Activated CD8-positive, alpha-beta memory T cell treated with anti-CD3 and anti-CD28 coated beads, Interleukin-2, amount 50 U/mL, for 1 hour (primary cell): ENCODE measurements around the gene RARB.

Experiments
- DNase-seq: peaks from one replicate; pipeline ENCODE4 v3.0.0-alpha.2; 2020; ENCODE audit errors: extremely low read depth

RARB gene

GRCh38 chr3:25554376-25554775 lies 126.3 kb downstream of the RARB start:
- DNase-seq, result no peak

- DNase-seq, result no peak
Measured at GRCh38 chr3:25555695-25556437, 127.8 kb downstream of the RARB start.

GRCh38 chr3:25556447-25556846 lies 128.4 kb downstream of the RARB start:
- DNase-seq, result no peak

DNA sequence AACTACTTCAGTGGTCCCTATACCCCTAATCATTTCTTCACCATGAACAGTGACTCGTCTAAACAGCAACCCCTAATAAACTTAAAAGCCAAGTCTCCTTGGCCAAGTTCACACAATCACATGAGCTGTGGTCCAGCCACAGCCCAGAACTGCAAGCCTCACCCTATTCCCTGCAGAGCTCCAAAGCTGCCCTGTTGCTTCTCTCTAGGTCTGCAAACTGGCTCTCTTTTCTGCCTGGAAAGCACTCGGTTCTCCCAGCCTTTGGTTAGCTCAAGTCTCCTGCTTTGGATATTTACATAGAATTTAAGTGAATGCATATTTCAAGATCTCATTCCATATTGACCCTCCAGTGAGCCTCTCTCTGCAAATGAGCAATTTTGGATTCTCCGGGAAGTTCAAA lies 129.6 kb downstream of the RARB start:
- DNase-seq, result no peak

- DNase-seq, result no peak
Measured at GRCh38 chr3:25558121-25558520, 130.1 kb downstream of the RARB start.

- no peak for DNase-seq
Measured at GRCh38 chr3:25558796-25559195, 130.7 kb downstream of the RARB start.

DNA sequence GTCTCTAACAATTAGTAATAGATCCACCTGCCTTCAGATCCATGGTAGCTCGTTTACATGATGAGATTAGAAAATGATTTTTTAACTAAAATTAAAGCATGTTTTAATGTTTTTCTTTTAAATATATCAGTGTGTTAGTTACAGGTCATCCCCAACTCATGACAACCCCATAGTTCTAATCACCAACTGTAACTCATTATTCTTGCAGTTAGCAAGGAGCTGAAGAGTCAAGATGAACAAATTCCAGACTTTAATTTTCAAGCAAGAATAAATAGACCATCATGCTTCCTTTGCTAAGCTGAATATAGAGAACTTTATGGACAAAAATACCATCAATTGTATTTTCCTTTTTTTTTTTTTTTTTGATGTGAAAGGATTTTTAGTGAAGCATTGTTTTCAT lies 135.5 kb downstream of the RARB start:
- DNase-seq, result no peak

DNA sequence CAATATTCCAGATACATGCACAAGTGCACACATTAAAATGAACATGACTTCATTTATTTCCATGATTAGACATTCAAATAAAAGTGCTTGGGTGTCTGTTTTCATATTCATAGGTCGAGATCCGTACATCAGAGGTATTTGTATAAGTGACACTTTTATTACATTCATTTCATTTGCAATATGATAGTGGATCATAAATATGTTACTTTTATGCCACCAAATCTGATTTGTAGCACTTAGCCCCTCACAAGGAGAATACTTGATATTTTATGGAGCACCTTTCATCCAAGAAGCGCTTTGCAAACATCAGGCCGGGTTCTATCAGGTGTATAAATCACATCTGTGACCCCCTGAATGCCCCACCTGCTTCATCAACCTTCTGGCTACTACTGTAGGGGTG lies 136.0 kb downstream of the RARB start:
- DNase-seq, result no peak

GRCh38 chr3:25565807-25566206 lies 137.7 kb downstream of the RARB start:
- no peak for DNase-seq

DNA sequence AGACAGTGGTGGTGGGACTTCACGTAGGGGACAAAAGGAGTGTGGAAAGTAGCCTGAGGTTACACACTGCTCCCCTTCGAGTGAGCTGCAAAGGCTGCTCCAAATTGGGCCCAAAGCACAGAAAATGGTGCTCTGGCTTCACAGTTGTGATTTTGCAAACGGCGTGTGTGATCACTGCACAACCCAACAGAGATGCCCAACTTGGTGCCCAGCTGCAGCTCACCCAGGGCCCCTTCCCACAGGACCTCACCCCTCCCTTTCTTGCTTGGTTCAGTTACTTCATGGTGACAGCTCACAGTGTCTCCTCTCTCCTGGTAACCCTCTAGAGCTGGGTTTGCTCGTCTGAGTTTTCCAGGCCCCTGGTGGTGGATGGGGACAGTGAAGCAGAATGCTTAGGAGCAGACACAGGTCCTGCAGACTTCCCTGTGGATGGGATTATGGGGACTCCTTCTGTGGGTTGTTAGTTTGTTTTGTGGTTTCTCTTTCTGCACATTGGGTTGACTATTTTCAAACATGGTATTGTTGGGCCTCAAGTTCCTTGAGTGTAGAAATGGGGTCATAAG lies 138.4 kb downstream of the RARB start:
- DNase-seq, result no peak

DNA sequence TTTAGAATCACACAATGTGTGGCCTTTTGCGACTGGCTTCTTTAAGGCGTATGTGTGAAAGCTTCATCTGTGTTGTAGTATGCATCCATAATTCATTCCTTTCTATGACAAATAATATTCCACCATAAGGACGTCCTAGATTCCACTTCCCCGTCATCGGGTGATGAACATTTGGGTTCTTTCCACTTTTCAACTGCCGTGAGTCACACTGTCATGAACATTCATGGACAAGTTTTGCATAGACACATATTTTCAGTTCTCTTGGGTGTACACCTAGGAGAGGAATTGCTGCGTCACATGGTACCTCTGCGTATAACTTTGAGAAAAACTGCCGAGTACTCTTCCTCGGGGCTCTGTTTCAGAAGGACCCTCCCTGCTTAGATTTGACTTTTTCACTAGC lies 139.3 kb downstream of the RARB start:
- no peak for DNase-seq

DNA sequence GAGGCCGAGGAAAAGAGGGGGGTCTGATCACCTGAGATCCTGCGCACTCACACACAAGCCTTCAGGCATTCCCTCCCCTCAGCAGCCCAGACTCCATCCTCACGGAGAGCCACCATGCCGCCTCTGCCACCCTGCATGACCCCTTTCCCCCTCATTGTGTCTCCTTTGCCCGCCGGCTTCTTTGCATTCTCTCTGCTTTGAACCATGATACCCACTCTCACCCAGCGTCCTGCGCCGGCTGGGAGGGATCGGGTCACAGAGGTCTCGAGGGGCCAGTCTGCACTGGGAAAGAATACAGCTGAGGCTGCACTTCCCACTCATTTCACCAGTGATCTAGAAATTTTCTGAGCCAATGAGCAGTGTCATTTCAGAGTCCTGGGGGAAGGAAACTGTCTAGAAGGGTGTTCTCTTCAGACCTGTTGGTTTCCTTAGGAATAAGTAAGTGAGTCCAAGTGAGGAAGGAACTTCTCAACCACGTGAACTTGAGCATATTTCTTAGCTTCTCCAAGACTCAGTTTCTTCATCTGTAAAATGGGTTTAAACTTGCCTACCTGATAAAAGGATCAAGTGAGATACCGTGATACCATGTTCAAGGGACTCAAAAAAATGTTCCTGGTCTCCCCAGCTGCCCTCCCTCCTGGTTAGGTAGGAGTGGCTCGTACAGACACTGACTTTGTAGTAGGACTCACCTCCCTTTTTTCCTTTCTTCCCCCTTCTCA lies 139.9 kb downstream of the RARB start:
- DNase-seq, result no peak

GRCh38 chr3:25568525-25569078 lies 140.5 kb downstream of the RARB start:
- no peak for DNase-seq

DNA sequence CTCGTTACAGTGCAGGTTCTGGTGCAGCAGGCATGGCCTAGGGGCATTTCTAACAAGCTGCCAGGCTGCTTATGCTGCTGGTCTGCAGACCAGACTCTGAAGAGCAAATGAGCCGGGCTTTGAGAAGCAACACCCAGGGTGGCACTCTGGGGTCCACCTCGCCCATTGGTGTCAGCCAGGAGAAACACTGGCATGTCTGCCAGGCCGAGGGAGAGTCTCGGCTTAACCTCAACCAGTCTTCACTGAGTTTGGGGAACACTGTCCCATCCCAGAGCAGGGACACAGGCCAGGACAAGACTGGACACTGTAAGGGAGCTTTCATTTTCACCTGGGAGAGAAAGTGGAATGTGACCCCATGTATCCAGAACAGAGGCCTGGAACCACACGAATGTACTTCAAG lies 143.2 kb downstream of the RARB start:
- no peak for DNase-seq

- no peak for DNase-seq
Measured at GRCh38 chr3:25572336-25572735, 144.3 kb downstream of the RARB start.

- DNase-seq, result no peak
Measured at GRCh38 chr3:25572919-25573385, 144.9 kb downstream of the RARB start.

DNA sequence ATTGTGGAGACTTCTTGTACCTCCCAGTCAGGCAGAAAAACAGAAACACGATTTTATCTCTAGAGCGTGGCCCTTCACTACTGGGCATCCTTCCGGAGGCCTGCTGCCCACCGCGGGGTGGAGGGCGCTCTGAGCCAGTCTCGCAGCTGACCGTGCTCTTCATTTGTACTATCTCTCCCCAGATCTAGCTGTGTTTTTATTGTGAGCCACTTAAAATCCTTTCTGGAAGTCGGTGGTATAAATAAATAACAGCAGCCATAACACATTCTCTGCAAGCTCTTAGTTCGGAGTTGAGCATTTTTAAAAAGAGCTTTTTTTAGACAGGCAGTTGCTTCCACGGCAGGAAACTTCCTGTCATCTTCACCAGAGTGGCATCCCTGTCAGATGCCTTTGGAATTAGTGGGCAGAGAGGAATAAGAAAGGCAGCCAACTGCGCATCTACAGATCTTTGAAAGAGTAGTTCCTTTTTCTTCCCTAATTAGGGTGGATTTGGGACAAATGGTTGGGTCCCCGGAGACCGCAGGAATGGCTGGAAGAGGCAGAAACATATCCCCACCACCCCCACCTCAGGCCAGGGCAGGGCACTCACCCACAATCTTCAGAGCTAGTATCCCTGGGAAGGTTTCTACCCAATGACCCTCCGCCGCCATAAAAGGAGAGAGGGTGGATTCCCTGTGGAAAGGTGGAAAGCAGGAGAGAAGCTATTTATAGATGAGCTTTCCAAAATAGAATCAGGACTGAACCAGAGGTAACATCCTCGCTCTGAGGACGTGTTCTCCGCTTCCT lies 145.5 kb downstream of the RARB start:
- no peak for DNase-seq

DNA sequence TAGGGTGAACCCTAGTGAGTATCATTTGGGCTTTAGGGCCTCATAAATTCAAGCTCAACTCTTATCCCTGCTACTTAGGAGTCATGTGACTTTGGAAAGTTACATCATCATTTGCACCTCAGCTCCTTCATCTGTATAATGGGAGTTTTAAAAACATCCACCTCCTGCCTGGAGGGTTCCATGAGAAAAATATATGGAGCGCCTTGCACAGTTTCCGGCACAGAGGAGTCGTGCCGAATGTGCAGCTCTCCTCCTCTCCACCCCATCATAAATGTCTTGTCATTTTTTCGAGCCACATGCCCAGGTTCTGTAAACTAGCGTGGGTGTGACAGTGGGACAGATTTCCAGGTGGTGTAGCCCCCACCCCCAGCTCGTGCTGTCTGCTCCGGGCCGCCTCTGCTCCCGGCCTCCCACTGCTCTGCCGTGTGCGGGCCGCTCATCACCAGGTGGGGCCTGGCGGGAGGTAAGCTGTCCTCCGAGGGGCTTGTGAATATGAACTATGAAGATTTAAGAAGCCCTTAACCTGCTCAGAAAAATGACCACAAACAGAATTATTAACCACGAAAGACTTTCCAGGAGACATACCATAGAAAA lies 146.2 kb downstream of the RARB start:
- DNase-seq, result no peak

DNA sequence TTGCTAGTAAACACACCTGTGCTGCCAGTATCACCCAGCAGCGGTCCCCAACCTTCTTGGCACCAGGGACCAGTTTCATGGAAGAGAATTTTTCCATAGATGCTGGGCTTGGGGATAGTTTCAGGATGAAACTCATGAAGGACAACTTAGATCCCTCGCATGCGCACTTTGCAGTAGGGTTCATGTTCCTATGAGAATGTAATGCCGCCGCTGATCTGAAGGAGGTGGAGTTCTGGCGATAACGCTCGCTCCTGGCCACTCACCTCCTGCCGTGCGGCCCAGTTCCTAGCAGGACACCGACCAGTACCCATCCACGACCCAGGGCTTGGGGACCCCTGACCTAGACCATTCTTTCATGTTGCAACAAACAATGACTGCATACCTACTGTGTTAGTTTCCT lies 146.9 kb downstream of the RARB start:
- no peak for DNase-seq

DNA sequence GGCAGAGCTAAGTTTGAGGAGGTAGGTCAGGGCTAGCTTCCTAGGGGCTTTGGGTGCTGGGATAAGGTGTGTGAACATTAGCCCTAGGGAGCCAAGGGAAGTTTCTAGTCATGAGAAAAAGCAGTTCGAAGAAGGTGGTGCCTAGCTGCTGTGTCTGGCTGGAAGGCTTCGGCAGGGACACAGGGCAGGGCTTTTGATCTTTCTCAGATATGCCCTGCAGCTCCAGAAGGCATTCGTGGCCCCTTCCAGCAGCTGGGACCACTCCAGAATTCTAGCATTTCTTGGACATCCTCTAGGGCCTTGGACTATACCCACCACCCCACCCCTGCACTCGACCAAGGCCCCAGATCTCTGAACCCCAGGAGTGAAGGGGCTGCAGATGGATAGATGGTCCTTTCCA lies 148.1 kb downstream of the RARB start:
- no peak for DNase-seq

DNA sequence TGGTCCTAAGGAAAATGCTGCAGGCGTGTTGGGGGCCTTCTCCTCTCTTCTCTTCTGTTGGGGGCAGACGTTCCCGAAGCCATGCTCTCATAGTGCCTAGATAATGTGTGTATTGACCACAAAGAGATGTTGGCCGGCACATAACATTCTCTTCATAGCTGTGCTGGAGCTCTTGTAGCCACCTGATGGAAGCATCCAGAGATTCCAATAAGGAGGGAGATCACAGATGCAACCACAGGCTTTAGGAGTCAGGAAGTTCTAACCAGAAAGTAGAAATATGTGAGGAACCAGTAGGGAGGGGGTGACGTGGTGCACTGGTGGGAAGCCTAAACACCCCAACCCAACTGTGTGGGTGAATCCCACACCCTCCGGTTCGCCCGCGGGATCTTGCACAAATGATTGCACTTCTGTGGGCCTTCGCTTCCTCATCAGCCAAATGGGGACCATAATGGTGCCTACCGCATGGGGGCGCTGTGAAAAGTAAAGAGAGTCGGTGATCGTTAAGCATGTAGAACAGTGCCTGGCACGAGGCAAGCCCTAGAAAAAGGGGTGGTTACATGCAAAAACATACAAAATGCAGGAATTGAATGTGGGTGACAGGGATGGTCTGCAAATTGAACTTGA lies 148.9 kb downstream of the RARB start:
- no peak for DNase-seq
